Urothelium cell line (cell line): ENCODE measurements around the gene OSBPL1A.
A peak's percentile ranks its signal among the peaks of the same experiment; 100 is the strongest.
"Not testable (repeated sequence)": the region's sequence is repeated elsewhere in the genome, so short reads cannot be mapped to it uniquely, and the experiment has no call there.

Experiments used
- DNase-seq: peaks from one replicate; pipeline ENCODE4 v3.0.0; 2011; ENCODE audit warnings: low spot score, mixed read lengths
- FAIRE-seq: peaks from 2 replicates; lab custom pipeline; 2011; peaks lifted over from hg19 to GRCh38; lab: Jason Lieb, UNC

OSBPL1A gene

GRCh38 chr18:24398540-24398939, 916 bp upstream of the OSBPL1A start:
- FAIRE-seq = no peak
- DNase-seq = no peak

- no peak for DNase-seq
- no peak for FAIRE-seq
Observed at GRCh38 chr18:24397131-24397693, 412 bp downstream of the OSBPL1A start.

- FAIRE-seq (no peak), DNase-seq (no peak)
Observed at GRCh38 chr18:24396082-24396633, 1.5 kb downstream of the OSBPL1A start.

- FAIRE-seq (no peak), DNase-seq (no peak)
Observed at GRCh38 chr18:24395049-24395795, 2.4 kb downstream of the OSBPL1A start.

- FAIRE-seq = no peak
- no peak for DNase-seq
Observed at GRCh38 chr18:24388957-24389356, 8.7 kb downstream of the OSBPL1A start.

GRCh38 chr18:24386681-24387080, 10.9 kb downstream of the OSBPL1A start:
- no peak for FAIRE-seq
- DNase-seq = no peak

- no peak for FAIRE-seq
Observed at GRCh38 chr18:24381126-24381525, 16.5 kb downstream of the OSBPL1A start.

GRCh38 chr18:24380163-24380747, 17.4 kb downstream of the OSBPL1A start:
- no peak for FAIRE-seq
- DNase-seq = no peak

More at GRCh38 chr18:24381126-24381525, 16.5 kb downstream of the OSBPL1A start:
- DNase-seq = no peak

GRCh38 chr18:24378598-24378997, 19.0 kb downstream of the OSBPL1A start:
- no peak for DNase-seq
- FAIRE-seq = no peak

- not testable (repeated sequence) for DNase-seq, FAIRE-seq
Observed at GRCh38 chr18:24376531-24376930, 21.1 kb downstream of the OSBPL1A start.

- no peak for DNase-seq
- FAIRE-seq = no peak
Observed at GRCh38 chr18:24373328-24373727, 24.3 kb downstream of the OSBPL1A start.

GRCh38 chr18:24372279-24372872, 25.2 kb downstream of the OSBPL1A start:
- no peak for DNase-seq
- no peak for FAIRE-seq

GRCh38 chr18:24370120-24370519, 27.5 kb downstream of the OSBPL1A start:
- FAIRE-seq (no peak), DNase-seq (no peak)

GRCh38 chr18:24369426-24369825, 28.2 kb downstream of the OSBPL1A start:
- FAIRE-seq = no peak

GRCh38 chr18:24368749-24369148, 28.9 kb downstream of the OSBPL1A start:
- DNase-seq (no peak), FAIRE-seq (no peak)

More at GRCh38 chr18:24369426-24369825, 28.2 kb downstream of the OSBPL1A start:
- DNase-seq = no peak

GRCh38 chr18:24366328-24366727, 31.3 kb downstream of the OSBPL1A start:
- FAIRE-seq (no peak), DNase-seq (no peak)

- FAIRE-seq (no peak), DNase-seq (no peak)
Observed at GRCh38 chr18:24364177-24364576, 33.4 kb downstream of the OSBPL1A start.

GRCh38 chr18:24362757-24363156, 34.9 kb downstream of the OSBPL1A start:
- FAIRE-seq = no peak

GRCh38 chr18:24359787-24360530, 37.7 kb downstream of the OSBPL1A start:
- peak; percentile 9 for DNase-seq

More at GRCh38 chr18:24362757-24363156, 34.9 kb downstream of the OSBPL1A start:
- no peak for DNase-seq

GRCh38 chr18:24354278-24354677, 43.3 kb downstream of the OSBPL1A start:
- FAIRE-seq (no peak), DNase-seq (no peak)

More at GRCh38 chr18:24359787-24360530, 37.7 kb downstream of the OSBPL1A start:
- FAIRE-seq = not testable (repeated sequence)

GRCh38 chr18:24346254-24346653, 51.4 kb downstream of the OSBPL1A start:
- no peak for DNase-seq
- no peak for FAIRE-seq
